GM21447 (cell line): ENCODE measurements around the gene TRIP6.
A peak's percentile ranks its signal among the peaks of the same experiment; 100 is the strongest.

Experiments
- ATAC-seq: cut with Tn5 transposase; IDR thresholded peaks from one replicate; pipeline ENCODE4 v1.9.1; 2021; ENCODE audit not compliant: unreplicated experiment

The TRIP6 gene

DNA sequence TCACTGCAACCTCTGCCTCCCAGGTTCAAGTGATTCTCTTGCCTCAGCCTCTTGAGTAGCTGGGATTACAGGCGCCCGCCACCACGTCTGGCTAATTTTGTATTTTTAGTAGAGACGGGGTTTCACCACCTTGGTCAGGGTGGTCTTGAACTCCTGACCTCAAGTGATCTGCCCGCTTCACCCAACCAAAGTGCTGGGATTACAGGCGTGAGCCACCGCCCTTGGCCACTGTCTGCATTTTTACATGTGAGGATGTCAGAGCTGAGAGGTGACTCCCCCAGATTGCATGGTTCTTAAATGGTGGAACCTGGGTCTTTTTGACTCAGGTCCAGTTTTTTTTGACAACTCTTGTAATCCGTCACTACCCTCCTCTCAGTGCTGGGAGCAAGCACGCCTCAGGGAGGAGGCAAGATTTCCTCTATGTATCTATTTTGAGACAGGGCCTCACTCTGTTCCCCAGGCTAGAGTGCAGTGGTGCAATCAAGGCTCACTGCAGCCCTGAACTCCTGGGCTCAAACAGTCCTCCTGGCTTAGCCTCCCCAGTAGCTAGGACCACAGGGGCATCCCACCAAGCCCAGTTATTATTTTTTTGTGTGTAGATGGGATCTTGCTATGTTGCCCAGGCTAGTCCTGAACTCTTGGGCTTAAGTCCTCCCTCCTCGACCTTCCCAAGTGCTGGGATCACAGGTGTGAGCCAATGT, 6.6 kb downstream of the TRIP6 start:
- no peak for ATAC-seq

DNA sequence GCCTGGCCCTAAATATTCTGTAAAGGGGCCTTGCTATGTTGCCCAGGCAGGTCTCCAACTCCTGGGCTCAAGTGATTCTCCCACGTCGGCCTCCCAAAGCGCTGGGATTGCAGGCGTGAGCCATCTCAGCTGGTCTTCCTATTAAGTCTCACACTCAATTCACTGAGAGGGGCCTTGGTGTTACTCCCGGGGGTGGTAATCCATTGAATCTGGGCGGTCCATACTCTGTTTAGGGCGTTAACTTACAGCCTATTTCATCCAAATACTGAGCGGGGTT, 7.1 kb downstream of the TRIP6 start:
- no peak for ATAC-seq

DNA sequence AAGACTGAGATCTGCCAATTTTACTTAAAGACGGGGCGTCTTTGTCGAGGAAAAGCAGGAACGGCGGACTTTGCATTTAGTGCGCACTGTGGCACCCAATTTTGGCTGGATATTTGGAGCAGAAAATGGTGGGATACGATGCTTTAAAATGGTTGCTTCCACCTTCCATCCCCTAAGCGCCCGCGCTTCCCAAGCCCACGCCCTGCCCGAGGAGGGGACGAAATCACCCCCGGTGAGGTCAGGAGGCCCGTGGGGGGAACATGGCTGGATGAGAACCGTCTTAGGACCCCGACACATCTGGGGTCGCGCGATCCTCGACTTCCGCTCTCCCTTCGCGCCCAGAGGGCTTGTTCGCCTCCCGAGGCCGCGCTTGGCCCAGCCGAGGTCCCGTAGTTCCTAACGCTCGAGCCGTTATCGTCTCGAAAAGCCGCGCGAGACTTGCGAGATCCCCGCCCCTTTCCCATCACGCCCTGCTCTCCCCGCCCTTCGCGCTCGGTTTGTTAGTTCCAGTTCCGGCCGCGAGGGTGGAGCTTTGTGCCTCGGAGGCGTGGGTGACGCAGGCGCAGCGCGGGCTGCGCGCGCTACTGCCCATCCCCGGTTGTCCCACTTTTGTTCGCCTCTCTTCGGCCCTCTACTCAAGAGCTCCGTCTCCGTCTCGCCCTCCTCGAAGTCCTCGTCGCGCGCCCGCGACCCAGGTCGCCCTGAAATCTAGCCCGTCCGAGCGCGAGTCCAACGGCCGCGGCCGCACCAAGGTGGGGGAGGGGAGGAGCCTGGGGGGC, 7.6 kb downstream of the TRIP6 start, which contains the start of gene SRRT:
TSS of gene SRRT (plus strand) at position 527 of the 779 bp plus-strand sequence. CDS start 488 bp downstream, outside the sequence.
- peak; percentile 89 for ATAC-seq

DNA sequence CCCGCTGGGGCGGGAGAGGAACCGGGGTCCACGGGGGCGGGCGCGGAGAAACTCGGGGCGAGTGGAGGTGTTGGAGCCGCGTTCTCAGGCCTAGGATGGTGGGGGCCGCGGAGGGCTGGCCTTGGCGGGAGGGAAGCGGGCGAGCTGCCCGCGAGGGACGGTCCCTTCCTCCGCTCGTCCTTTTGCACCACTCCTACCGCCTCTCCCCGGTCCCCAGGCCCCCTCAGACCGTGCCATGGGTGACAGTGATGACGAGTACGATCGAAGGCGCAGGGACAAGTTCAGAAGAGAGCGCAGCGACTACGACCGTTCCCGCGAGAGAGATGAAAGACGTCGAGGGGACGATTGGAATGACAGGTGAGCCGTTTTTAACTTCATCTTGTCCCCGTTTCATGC, 8.2 kb downstream of the TRIP6 start:
- ATAC-seq = peak; percentile 39

DNA sequence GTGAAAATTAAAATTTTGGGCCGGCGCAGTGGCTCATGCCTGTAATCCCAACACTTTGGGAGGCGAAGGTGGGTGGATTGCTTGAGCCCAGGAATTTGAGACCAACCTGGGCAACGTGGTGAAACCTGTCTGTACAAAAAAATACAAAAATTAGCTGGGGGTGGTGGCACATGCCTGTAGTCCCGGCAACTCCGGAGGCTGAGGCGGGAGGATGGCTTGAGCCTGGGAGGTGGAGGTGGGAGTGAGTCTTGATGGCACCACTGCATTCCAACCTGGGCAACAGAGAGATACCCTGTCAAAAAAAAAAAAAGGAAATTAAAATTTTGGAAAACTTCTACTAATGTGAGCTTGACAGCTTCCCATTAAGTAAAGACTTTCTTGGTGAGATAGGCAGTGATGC, 10.8 kb downstream of the TRIP6 start:
- no peak for ATAC-seq

DNA sequence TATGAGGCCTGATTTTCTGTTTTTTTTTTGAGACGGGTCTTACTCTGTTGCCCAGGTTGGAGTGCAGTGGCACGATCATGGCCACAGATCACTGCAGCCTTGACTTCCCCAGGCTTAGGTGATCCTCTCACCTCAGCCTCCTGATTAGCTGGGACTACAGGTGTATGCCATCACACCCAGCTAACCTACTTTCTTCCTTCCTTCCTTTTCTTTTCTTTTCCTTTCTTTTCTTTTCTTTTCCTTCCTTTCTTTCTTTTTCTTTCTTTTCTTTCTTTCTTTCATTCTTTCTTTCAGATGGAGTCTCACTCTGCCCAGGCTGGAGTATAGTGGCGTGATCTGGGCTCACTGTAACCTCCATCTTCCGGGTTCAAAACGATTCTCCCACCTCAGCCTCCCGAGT, 11.5 kb downstream of the TRIP6 start:
- ATAC-seq = no peak

DNA sequence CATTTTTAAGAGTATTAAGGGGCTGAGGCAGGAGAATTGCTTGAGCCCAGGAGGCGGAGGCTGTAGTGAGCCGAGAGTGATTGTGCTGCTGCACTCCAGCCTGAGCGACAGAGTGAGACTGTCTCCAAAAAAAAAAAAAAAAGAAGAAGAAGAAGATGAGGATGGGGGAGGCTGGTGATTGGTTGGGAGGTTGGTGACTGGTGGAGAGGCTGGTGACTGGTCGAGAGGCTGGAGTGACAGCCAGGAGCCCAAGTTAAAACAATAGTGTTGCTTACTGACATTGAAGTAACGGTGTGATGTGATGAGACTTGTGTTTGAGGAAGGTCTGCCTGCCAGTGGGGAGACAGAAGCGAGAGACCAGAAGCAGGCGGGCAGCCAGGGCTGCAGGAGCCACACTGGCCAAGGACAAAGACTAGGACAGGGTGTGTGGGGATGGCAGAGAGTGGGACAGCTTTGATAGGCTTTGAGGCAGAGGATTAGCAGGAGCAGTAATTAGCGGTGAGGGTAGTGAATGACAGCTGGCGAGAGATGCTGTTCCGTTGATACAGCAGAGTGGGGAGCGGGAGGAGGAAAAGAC, 12.6 kb downstream of the TRIP6 start:
- no peak for ATAC-seq

DNA sequence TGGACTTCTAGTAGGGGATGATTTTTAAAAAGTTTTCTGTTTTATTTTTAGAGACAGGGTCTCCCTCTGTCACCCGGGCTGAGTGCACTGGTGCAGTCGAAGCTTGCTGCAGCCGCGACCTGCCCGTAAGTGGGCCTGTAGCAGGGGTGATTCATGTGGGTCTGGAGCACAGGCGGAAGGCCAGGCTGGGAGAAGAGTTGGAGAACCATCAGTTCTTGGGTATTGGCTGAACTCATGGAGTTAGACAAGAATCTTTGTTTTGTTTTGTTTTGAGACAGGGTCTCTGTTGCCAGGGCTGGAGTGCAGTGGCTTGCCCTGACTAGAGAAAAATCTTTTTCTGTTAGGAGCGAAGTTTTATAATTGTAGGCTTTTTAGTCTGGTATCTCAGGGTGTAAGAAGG, 13.5 kb downstream of the TRIP6 start:
- ATAC-seq = no peak

DNA sequence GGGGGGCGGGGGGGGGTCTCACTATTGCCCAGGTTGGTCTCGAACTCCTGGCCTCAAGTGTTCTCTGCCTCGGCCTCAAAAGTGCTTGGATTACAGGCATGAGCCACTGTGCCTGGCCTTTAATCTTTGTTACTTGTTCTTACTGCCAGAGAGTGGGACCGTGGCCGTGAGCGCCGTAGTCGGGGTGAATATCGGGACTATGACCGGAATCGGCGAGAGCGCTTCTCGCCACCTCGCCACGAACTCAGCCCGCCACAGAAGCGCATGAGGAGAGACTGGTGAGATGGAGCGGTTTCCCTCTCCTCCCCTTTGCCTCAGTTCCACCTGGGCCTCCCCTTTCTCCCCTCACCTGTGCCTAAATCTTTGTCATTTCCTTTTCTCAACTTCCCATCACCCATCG, 13.9 kb downstream of the TRIP6 start:
- no peak for ATAC-seq

DNA sequence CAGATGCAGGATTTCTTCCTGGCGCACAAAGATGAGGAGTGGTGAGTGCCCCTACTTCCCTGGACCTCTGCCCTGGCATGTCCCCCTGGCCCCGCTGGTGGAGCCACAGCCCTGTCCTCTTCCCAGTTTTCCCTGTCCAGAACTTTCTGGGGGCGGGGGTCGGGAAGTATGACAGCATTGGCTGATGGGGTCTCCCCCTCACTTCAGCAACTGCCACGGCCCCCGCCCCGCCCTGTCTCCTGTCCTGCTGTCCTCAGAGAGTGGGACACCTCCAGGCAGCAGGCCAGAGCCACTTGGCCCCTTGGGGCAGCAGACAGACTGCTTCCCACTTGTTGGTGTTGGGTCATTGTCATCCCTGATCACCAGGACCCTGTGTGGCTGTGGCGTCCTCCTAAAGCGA, 15.0 kb downstream of the TRIP6 start:
- ATAC-seq = no peak

DNA sequence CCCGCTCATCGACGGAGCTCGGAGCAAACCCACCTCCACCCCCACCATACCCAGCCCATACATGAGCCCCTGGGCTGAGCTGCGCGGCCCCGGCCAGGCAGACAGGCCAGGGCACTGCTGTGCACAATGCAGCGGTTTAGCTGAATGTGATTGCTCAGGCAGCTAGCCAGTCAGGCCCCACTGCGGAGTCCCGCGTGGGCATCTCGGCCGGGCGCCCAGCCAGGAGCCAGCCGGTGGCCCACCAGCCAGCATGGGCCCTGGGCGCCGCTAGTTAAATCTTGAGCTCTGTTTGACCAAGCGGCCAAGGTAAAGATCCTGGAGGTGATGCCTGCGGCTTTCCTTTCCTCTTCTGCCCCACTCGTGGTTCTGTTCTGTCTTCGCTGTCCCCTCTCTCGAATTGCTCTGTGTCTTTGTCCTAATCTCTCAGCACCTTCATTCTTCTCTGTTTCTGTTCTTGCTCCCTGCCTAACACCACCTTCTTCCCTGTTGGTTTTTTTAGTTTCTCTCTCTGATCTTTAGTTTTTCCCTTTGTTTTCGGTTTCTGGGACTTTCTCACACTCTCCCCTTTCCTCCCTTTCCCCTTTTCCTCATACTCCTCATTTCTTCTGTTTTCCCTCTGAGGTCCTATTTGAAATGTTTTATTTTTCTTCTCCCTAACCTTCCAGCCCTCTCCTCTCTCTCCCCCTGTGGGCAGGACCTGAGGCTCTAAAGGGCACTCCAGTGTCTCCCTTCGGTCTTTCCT, 15.8 kb downstream of the TRIP6 start:
- no peak for ATAC-seq

DNA sequence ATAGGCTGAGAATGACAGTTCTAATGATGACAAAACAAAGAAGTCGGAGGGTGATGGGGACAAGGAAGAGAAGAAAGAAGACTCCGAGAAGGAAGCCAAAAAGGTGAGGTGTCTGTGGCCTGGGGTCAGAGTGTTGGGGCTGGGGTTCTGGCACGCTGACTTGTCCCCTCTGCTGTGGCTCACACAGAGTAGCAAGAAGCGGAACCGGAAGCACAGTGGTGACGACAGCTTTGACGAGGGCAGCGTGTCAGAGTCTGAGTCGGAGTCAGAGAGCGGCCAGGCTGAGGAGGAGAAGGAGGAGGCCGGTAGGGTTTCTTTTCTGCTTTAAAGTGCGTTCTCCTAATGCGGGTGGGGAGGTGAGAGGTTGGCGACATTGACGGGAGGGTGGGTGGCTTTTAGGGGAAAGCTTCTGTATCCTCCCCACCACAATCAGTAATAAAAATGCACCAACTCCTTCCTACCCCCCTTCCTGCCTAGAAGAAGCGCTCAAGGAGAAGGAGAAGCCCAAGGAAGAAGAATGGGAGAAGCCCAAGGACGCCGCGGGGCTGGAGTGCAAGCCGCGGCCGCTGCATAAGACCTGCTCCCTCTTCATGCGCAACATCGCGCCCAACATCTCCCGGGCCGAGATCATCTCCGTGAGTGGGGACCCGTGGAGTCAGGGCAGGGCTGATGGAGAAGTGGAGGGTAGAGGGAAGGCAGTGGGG, 17.7 kb downstream of the TRIP6 start:
- no peak for ATAC-seq

DNA sequence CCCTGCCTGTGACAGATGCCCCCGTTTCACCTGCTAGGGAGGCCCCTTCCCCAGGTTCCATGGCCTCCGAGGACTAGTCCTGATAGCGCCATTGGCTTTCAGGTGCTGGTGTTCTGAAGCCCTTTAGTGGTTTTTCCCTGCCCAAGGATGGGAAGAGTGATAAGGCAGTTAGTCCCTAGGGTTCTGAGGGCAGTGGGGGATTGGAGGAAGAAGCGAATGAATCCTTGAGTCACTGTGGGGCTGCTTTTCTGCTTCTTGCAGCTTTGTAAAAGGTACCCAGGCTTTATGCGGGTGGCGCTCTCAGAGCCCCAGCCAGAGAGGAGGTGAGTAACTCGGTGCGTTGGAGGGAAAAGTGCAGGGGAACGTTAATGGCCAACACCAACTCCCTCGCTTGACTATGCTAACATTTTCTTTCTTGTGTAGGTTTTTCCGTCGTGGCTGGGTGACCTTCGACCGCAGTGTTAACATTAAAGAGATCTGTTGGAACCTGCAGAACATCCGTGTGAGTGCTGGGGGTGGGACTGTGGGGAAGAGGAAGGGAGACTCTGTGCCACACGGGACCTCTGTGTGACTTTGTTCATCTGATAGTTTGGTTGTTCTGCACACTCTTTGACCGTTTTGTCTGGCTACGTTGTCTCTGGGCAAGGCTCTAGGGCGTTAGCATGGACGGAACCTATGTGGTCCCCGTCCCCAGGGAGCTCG, 18.4 kb downstream of the TRIP6 start:
- ATAC-seq = no peak

DNA sequence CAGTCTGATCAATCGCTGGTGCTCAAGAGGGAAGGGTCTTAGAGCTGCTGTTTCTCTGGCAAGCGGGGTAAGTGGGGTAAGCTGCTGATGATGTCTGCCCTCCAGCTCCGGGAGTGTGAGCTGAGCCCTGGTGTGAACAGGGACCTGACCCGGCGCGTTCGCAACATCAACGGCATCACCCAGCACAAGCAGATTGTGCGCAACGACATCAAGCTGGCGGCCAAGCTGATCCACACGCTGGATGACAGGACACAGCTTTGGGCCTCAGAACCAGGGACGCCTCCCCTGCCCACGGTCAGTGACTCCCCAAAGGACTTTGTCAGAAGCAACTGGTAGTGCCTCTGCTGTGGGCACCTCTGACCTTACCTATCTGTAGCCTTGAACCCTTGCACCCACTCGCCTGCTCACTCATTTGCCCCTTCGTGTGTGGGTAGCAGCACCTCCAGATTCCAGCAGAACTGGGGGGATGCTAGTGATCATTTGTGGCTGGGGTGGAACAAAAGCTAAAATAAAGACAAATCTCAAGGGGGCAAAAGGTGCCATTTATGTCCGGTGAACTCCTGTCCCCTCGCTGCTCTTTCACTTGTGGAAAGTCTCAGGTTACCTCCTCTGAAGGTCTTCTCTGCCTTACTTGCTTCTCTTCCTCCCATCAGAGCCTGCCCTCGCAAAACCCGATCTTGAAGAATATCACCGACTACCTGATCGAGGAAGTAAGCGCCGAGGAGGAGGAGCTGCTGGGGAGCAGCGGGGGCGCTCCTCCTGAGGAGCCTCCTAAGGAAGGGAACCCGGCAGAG, 19.2 kb downstream of the TRIP6 start:
- ATAC-seq = no peak

DNA sequence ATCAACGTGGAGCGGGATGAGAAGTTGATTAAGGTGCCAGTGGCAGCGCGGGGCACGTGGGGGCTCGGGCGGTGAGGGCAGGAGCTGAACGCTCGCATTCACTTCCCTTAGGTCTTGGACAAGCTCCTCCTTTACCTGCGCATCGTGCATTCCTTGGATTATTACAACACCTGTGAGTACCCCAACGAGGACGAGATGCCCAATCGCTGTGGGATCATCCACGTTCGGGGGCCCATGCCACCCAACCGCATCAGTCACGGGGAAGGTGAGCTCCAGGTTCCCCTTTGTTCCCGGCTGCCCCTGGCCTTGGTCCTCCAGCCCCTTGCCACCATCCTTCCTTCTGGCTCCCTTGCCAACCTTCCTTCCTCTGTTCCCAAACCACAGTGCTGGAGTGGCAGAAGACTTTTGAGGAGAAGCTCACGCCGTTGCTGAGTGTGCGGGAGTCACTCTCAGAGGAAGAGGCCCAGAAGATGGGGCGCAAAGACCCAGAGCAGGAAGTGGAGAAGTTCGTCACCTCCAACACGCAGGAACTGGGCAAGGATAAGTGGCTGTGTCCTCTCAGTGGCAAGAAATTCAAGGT, 19.8 kb downstream of the TRIP6 start:
- ATAC-seq = no peak

DNA sequence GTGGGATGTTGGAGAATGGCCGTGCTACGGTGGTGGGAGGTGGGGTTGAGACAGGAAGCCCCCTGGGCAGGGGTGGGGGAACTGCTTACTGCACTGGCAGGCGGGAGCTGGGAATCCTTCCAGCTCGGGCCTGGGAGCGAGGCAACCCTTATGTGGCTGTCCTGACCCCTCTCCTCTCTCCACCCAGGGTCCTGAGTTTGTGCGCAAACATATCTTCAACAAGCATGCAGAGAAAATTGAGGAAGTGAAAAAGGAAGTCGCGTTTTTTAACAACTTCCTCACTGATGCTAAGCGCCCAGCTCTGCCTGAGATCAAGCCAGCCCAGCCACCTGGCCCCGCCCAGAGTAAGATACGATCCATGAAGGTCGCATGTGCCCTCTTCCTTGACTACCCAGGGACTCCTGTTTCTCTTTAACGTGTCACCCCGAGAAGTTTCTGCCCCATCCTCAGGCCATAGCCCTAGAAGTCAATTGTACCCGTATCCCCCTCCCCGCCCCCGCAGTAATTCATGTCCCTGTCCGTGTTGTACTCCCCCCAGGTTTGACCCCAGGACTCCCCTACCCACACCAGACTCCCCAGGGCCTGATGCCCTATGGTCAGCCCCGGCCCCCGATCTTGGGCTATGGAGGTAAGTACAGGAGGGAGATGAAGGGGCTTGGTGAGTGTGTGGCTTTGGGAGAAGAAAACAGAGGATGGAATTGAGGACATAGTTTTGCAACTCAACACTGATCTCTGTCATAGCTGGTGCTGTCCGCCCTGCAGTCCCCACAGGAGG, 20.5 kb downstream of the TRIP6 start:
- peak; percentile 42 for ATAC-seq

DNA sequence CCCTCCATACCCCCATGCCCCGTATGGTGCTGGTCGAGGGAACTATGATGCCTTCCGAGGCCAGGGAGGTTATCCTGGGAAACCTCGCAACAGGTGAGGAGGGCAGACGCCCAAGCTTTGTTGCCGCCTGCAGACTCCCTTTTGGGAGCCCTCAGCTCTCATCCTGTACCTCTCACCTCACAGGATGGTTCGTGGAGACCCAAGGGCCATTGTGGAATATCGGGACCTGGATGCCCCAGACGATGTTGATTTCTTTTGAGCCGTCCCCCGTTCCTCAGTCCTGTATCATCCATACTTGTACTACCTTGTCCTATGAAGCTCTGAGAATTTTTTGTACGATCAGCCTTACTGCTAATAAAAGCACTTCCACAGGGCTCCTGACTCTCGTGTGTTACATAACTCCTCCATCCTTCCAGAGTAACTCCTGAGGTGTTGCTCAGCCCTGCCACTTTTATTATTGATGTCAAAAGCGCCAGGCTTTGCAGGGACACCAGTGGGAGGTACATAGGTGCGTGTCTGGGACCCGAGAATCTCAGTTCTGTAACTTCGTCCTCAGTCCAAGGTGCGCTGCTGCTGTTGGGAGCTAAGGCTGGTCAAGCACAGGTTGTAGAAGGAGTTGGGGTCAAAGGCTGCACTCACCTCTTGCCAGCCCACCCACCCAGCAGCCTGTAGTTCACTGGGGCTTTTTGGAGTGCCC, 21.3 kb downstream of the TRIP6 start:
- no peak for ATAC-seq
